HG03045 (cell line): Measurements from ENCODE around the gene KRT86.
"Not testable (repeated sequence)": the region's sequence is repeated elsewhere in the genome, so short reads cannot be mapped to it uniquely, and the experiment has no call there.

Source experiments
- ATAC-seq: cut with Tn5 transposase; IDR thresholded peaks from one replicate; pipeline ENCODE4 v1.9.1; 2021; ENCODE audit warnings: mild to moderate bottlenecking, moderate library complexity; ENCODE audit not compliant: unreplicated experiment

Gene KRT86

DNA sequence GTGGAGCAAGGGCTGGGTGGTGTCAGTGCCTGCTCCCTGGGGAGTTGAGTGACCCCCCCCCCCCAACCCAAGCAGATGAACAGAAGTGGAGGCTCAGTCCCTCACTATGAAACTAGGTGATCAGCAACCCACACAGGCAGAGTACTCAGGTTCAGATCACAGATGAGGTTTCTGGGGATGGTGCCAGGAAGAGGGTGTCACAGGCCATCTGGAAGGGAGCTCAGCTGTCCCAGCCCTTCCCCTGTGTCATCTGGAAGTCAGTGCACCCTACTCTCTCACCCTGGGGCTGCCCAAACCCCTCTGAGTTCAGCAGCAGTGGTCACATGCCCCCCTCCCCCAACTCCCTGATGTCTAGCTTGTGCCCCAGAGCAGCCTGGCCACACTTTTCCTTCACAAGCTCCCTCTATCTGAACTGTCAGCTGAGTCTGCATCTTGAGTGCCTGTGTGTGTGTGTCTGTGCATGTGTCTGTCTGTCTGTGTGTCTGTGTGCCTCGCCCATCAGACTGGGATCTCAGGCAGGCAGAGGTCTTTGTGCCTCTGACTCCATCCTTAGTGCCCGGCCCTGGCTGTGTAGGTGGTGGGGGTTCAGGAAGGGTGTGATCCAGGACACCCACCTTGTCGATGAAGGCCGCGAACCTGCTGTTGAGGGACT lies 16.2 kb downstream of the KRT86 start:
- ATAC-seq: not testable (repeated sequence)

DNA sequence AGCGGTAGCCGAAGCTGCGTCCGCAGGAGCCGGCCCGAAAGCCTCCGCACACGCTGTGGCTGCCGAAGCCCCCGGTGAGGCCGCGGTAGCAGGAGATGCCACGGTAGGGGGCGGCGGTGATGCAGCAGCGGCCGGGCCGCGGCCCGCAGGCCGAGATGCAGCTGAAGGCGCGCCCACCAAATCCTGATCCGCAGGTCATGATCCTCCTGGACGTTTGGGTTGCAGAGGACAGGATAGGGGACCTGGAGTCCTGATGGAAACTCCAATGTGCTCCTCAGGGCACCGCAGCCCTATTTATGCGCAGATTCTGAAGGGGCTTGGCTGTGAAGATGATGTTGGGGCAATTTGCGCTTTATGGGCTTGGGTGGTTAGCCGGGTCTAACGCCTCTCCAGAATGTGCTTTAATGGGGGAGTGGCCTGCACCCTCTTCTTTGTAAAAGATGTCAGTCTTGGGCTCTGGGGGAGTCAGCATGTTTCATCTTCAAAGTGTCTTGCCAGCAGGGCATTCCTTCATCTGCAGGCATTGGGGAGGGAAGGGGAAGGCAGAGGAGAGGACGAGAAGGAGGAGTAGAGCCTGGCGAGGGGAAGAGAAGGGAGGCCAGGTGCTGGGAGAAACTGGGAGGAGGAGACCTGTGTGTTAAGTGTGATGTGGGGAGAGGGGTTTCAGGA lies 17.0 kb downstream of the KRT86 start, which contains the start of gene KRT81:
KRT81 (minus strand) TSS at position 268 of the 669 bp plus-strand sequence; CDS start at position 199, 69 bp downstream.
- no peak for ATAC-seq

DNA sequence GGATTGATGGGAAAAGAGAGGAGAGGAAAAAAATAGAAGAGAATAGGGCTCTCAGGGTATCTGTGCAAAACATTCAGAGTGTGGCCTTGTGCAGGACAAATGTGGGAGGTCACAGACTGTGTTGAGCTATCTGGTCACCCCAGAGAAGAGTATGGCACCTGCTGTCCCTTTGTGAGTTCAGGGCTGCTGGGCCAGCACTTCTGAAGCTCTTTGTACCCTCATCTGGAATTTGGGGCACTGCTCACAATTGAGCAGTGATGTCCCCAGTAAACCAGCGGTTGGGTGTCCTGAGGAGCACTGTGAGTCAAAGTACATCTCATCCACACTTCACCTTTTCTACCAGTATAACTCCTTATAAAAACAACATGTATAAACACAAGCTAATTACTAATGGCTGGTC lies 19.5 kb downstream of the KRT86 start:
- no peak for ATAC-seq

DNA sequence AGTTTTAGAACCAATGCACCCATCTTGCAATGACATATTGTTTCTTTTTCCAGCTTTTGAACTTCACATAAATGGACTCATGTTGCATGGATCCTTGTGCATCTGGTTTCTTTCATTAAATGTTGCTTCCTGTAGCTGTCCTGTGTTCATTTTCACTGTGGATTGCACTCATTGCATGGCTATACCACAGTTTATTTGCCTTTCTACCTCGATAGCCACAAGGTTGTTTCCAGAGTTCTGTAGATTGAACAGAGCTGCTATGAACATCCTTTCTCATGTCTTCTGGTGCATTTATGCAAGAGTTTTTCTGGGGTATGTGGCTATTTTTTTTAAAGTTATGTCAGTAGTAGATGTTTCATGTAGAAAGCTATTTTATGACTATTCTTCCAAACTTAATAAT lies 20.4 kb downstream of the KRT86 start:
- no peak for ATAC-seq

DNA sequence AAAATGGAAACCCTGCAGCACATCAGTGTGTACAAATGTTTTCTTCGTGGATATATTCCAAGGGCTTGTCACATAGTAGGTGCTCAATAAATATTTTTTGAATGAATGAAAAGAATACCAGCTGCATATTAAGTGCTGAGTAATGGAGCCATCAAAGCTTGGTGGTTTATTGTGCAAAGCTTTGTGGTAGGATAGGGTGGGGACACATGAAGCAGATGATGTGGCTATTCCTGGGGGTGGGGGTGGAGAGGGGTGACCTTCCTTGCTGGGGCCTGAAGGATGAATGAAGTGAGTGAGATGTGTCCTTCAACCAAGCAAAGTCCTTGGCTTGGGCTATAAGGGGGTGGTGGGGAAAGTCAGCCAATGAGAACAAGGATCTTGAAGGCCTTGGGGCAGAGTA lies 21.2 kb downstream of the KRT86 start:
- no peak for ATAC-seq

DNA sequence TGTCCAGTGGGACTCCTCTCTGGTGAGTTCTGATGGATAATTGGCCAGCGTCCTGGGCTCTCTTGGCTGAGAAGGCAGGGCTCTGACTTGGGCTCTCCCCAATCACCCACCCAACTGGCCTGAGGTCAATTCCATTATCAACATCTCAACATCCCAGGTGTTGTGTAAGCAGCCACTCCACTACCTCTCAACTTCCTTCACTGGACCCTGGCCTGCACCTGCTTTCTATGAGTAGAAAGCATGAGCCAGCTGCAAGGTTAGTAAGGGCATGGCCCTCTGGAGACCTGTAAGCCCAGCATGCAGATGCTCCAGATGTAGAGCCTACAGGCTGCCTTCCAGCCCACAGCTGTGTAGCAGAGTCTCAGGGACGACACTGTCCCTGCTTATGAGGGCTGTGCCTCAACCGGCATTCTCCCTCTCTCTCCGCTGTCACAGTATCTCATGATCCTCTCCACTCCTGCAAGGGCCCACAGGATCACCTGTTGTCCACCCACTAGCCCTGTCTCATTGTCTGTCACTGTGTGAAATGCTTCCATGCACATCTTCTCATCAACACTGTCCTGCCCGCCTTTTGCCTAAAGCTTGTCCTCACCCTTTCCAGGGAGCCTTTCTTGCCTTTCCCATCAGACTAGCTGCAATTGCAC lies 22.2 kb downstream of the KRT86 start:
- no peak for ATAC-seq

DNA sequence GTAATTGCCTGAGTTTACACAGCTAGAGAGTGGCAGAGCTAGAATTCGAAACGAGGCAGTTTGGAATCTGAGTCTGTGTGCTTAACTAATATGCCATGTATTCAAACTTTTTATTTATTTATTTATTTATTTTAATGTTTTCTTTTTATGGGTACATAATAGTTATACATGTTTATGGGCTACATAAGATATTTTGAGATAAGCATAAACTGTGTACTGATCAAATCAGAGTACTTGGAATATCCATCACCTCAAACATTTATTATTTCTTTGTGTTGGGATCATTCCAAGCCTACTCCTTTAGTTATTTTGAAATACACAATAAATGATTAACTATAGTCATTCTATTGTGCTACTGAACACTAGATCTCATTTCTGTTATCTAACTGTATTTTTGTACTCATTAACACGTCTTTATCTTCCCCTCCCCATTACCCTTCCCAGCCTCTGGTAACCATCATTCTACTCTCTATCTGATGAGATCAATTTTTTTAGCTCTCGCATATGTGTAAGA lies 24.3 kb downstream of the KRT86 start:
- no peak for ATAC-seq

DNA sequence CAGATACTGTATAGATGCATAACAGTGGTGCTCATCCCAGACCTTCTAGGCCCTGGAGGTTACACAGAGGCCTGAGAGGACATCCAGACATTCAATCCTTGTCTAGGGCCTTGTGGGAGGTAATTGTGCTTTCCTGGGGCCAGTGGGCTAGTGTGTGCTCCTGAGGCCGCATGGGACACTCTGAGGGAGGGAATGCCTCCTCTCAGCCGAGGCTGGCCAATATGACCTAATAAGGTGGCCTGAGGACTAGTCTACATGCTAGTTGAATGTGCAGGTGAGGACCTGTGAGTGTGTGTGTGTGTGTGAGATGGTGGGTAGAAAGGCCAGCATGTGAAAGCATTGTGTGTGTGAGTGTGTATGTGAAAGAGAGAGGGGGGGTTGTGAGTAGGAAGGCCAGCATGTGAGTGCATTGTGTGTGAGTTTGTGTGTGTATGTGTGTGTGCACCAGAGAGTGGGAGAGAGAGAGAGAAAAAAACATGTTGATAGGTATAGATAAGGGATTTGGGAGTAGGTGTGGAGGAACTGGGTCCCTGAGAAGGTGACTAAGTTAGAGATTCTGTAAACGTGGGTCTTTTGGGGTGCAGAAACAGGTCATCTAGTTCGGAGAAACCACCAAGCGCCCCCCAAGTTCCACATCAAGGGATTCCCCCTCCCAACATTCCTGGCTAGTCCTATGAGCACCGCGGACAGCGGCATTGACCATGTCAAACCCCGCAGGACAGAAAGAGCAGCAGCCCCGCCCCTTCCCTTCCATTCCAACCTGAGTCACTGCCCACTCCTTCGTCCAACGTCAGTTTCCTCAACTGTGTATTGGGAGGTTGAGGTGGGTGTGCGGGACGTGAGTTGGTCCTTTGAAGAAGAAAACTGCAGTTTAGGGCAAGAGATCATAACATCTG lies 26.6 kb downstream of the KRT86 start:
- ATAC-seq: no peak

DNA sequence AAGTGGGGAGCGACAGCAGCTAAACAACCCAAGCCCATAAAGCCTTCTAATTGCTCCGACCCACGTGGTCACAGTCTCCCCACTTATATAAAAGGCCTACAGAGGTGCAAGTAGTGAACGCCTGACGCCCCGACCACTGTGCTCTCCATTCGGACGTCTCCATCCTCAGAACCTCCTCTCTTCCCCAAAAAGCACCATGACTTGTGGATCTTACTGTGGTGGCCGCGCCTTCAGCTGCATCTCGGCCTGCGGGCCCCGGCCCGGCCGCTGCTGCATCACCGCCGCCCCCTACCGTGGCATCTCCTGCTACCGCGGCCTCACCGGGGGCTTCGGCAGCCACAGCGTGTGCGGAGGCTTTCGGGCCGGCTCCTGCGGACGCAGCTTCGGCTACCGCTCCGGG lies 27.3 kb downstream of the KRT86 start:
- ATAC-seq: not testable (repeated sequence)

DNA sequence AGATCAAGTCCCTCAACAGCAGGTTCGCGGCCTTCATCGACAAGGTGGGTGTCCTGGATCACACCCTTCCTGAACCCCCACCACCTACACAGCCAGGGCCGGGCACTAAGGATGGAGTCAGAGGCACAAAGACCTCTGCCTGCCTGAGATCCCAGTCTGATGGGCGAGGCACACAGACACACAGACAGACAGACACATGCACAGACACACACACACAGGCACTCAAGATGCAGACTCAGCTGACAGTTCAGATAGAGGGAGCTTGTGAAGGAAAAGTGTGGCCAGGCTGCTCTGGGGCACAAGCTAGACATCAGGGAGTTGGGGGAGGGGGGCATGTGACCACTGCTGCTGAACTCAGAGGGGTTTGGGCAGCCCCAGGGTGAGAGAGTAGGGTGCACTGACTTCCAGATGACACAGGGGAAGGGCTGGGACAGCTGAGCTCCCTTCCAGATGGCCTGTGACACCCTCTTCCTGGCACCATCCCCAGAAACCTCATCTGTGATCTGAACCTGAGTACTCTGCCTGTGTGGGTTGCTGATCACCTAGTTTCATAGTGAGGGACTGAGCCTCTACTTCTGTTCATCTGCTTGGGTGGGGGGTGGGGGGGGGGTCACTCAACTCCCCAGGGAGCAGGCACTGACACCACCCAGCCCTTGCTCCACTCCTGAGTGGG lies 27.9 kb downstream of the KRT86 start:
- not testable (repeated sequence) for ATAC-seq

DNA sequence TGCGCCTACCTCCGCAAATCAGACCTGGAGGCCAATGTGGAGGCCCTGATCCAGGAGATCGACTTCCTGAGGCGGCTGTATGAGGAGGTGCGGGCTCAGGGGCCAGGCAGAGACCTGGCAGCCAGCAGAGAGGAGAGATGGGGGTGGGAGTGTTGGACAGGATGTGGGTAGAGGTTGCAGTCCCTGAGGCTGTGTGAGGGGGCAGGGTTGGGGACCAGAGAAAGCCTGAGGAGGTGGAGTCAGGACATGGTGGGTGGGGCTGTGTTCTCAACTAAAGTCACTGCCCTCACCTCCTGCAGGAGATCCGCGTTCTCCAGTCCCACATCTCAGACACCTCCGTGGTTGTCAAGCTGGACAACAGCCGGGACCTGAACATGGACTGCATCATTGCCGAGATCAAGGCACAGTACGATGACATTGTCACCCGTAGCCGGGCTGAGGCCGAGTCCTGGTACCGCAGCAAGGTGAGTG lies 30.5 kb downstream of the KRT86 start:
- ATAC-seq: not testable (repeated sequence)

DNA sequence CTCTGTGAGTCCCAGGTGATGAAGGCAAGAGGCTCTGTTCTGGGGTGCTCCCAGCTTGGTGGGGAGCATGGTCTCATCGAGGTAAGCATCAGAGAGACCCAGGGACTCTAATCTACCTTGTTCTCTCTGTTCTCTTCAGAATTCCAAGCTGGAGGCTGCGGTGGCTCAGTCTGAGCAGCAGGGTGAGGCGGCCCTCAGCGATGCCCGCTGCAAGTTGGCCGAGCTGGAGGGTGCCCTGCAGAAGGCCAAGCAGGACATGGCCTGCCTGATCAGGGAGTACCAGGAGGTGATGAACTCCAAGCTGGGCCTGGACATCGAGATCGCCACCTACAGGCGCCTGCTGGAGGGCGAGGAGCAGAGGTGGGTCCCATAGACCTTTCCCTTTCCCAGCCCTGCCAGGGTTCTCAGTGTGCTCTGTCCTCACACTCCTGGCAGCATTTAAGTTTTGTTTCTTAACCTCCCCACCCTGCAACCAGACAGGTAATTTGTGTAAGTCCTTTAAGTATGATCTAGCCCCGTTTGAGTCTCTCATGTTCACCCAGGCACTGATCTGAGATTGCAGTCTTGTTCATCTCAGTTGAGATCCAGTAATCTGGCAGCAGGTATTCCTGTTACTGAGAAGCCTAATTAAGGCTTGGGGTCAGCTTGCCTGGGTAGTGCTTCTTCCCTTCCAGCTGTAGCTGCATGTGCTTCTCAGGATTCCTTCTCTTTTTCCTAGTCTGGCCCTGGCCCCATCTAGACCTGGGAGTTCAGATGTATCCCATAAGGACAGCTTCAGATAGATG lies 31.7 kb downstream of the KRT86 start:
- no peak for ATAC-seq

DNA sequence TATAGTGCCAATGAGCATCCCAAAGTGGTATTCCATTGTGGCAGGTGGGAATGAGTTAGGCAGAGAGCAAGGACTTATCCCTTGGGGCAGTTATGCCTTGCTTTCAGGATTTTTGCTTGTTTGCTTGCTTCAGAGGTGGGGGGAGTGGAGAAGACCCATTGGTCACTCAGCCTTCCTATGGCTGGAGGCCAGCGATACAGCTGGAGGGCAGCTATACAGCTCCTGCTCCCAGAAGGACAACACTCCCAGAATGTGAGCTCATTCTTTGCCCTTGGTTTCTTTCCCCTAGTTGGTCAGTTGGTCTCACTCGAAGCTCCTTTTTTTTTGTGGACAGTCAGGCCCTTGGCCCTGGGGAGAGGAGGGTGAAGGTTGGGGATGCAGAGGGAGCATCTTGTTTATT lies 32.3 kb downstream of the KRT86 start:
- no peak for ATAC-seq

DNA sequence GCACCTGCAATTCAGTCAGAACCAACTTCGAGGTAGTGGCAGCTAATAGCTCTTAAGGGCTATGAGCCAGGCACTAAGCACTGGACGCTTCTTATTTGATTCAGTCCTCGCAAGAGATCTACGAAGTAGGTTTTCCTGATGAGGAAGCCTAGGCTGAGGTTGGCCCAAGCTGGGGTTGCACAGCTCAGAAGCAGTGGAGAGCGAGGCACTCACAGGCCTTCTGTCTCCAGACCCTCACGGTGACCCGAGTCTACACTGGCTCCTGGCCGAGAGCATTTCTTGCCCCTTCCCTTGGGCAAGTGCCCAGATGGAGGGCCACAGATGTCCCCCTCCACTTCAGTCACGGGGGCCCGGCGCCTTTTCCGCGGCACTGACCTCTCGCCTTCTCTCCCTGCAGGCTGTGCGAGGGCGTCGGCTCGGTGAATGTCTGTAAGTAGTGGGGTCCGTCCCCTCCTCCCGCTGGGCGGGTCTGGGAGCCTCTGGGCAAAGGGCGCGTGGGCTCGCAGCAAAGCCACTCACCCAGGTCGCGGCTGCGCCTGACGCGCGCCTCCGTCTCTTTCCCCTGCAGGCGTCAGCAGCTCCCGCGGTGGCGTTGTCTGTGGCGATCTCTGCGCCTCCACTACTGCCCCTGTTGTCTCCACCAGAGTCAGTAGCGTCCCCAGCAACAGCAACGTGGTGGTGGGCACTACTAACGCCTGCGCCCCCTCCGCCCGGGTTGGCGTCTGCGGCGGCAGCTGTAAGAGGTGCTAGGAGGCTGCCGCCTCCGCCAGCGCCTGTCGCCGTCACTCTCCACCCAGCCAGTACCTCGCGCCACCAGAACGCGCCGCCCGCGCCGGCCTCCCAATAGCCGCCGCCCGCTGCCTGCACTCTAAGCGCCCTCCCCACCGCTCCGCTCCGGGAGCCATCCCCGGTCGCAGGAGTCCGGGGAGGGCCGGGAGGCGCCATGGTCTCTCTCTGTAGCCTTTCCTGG lies 33.7 kb downstream of the KRT86 start:
- ATAC-seq: no peak

DNA sequence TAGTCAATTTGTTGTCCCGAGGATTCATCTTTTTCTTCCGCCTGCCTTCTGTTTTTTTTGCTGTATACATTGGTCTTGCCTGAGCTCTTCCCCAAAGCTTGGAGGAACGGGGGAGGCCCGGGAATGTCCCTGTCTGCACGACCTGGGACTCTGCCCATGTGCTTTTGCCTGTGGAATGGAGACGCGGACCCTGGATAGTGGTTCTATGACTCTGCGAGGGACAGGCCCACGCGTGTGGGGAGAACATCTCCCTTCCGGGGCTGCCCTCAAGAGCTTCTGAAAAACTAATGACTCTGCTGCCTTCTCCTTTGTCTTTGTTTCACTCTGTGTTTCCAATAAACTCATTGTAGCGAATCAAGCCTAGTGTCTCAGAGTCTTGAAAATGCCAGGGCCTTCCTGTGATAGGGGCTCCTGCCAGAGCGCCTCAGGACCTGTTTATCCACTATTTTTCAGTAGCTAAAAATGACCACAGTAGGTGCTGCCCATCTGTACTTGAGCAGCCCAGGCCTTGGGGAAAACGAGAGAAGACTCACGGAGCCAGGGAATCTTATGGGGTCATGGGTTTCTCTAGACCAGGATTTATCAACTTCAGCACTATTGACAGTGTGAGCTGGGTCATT lies 34.5 kb downstream of the KRT86 start:
- ATAC-seq: no peak

DNA sequence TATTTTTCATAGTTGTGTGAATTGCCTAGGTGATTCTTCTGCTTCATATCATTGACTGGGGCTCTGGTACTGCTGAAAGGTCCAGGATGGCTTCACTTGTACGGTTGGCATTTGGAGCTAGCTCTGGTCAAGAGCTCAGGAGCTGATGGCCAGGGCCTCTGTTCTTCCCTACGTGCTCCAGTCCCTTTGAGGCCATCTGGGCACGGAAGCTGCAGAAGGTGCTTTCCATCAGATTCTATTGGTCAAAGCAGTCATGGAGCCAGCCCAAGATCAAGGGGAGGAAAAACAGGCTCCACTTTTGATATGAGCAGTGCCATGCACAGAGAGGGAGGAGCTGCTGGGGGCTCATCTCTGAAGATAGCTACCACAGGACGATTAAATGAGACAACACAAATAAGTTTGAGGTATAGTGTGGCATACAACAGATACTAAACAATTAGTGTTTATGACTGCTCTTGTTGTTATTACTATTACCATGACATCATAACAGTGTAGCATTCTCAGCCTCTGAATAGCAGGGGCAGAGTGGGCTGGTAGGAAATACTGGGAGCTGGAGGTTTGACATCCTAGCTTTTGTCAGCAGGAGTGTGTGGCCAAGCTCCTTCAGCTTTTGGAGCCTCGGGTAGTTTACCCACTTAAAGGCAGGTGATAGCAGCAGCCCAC lies 36.3 kb downstream of the KRT86 start:
- ATAC-seq: no peak

DNA sequence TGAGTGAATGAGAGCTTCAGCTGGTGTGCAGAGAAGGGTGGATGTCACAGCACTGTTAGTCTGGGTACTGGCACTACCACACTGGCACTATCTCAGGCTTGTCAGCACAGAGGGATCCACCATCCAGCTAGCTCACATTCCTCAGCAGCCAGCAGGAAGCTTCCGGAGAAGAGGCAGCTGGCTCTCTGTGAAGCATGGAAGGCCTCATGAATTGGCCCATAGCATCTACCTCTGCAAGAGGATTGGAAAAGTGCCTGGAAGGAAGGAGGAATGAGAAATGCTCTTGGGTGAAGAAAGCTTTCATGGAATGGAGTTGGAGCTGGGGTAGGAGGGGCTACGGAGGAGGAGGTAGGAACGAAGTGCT lies 36.8 kb downstream of the KRT86 start:
- ATAC-seq: no peak
